OCI-LY3 (cell line): Measurements from ENCODE around the gene DPF3.

ENCODE experiments used
- EZH2phosphoT487 ChIP-seq: fragments of 200-600 bp; shearing (Covaris generic); IDR thresholded peaks from 2 replicates; pipeline ENCODE4 v1.6.1; 2018; ENCODE audit warnings: antibody characterized with exemption, mixed run types, low read depth
- TF ChIP-seq, protein P1 (sequence below): fragments of 200-600, 300-600 bp; sonication (generic); IDR thresholded peaks from 2 replicates; pipeline ENCODE4 v1.5.1; 2014; ENCODE audit warnings: antibody characterized with exemption, low read length, low read depth

DNA sequence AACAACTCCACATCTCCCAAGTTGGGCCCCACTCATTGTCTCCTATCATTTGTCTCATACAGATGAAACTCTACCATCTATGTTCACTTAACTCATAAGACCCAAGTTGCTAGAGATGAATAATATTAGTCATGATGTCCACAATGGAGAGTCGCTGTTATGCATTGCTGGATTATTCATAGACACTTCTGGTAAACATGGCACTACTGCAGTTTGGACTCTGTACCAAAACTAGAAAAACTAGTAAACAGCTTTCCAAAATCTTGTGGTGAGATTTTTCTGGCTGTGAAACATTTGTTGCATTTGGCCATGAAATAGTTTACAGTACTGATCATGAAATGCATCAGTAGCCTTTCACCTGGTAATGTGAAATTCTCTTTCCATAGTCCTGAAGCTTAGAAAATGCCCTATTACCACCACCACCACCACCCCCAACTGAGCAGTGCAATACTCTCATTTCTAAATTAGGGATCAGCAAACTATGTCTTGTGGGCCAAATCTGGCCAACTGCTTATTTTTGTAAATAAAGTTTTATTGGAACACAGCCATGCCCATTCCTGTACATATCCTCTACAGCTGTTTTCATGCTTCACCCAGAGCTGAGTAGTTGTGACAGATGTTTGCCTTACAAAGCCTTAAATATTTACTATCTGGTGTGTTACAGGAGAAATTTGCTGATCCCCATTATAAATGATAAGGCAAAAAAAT lies 236.5 kb downstream of the DPF3 start:
- TF ChIP-seq, protein P1, sequence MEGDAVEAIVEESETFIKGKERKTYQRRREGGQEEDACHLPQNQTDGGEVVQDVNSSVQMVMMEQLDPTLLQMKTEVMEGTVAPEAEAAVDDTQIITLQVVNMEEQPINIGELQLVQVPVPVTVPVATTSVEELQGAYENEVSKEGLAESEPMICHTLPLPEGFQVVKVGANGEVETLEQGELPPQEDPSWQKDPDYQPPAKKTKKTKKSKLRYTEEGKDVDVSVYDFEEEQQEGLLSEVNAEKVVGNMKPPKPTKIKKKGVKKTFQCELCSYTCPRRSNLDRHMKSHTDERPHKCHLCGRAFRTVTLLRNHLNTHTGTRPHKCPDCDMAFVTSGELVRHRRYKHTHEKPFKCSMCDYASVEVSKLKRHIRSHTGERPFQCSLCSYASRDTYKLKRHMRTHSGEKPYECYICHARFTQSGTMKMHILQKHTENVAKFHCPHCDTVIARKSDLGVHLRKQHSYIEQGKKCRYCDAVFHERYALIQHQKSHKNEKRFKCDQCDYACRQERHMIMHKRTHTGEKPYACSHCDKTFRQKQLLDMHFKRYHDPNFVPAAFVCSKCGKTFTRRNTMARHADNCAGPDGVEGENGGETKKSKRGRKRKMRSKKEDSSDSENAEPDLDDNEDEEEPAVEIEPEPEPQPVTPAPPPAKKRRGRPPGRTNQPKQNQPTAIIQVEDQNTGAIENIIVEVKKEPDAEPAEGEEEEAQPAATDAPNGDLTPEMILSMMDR = no peak
- TF ChIP-seq EZH2phosphoT487 = no peak
